HUES64 (cell line): ENCODE measurements around the gene DGKD.

Source experiments
- H3K27ac ChIP-seq: 2 replicates; pipeline ENCODE4 v1.7.0; 2013; ENCODE audit warnings: low read depth, low read length, inconsistent platforms
- H3K27me3 ChIP-seq: 2 replicates; pipeline ENCODE4 v1.6.1; 2013; ENCODE audit warnings: mild to moderate bottlenecking, low read length; ENCODE audit not compliant: insufficient read depth
- H3K36me3 ChIP-seq: 2 replicates; pipeline ENCODE4 v1.6.1; 2013; ENCODE audit warnings: mild to moderate bottlenecking, low read length; ENCODE audit not compliant: insufficient read depth
- H3K4me1 ChIP-seq: 2 replicates; pipeline ENCODE4 v1.6.1; 2013; ENCODE audit warnings: mild to moderate bottlenecking, low read length, moderate library complexity; ENCODE audit not compliant: insufficient read depth
- H3K4me3 ChIP-seq: 2 replicates; pipeline ENCODE4 v1.5.1; 2013; ENCODE audit warnings: mild to moderate bottlenecking, low read length, moderate library complexity
- H3K9ac ChIP-seq: 2 replicates; pipeline ENCODE4 v1.6.1; 2013; ENCODE audit warnings: mild to moderate bottlenecking, low read depth, low read length
- H3K9me3 ChIP-seq: 2 replicates; pipeline ENCODE4 v1.6.1; 2013; ENCODE audit warnings: low read depth, low read length; ENCODE audit not compliant: insufficient read depth
- WGBS: fragments of 150-250, 120-280 bp; methylation state at CpG from one replicate; pipeline ENCODE4 v1.1.7; 2013; ENCODE audit warnings: missing lambda C conversion rate; 5-methylcytosine and 5-hydroxymethylcytosine counted together

Gene DGKD

DNA sequence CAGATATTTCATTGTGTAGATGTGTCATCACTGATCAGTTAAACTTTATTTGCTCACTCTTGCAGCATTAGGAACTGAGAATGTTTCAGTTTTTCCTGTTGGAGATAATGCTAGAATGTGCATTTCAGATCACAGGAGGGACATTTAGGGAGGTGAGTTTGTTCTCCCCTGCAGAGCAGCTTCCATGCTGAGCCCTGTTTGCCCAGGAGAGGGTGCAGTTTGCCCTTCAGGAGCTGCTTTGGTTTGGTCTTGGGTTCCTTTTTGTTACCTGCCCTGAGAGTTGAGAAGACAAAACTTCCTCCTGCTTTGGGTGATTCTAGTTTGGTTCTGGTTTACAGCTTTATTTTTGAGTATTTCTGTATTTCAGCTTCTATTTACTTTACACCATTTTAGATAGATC, 49.9 kb downstream of the DGKD start:
- Histone ChIP-seq H3K27ac (no peak overlapping the region), H3K4me1 (peaks cover 8% of the 10 kb centered on the region; the same call in 1 of the 2 replicates), H3K36me3 (no peaks in the 10 kb centered on the region), H3K4me3 (no peak overlapping the region), H3K9me3 (no peaks in the 10 kb centered on the region), H3K9ac (no peak overlapping the region), H3K27me3 (no peaks in the 10 kb centered on the region)

DNA sequence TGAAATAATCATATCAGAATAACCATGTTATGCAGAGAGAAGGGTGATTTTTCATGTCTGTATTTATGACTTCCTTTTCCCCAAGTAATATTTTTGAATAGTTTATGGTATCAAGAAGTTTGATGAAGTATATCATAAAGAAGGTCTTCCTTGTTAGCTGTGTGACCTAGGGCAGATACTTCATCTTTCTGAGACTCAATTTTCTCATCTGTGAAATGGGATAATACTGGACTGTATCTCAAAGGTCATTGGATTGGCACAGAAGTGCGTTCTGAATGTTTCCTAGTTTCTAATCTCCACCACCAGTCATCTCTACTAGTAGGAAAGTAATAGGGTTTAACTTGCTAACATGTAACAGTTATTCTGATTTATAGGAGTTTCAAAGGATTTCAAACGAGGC, 52.6 kb downstream of the DGKD start:
- no peaks in the 10 kb centered on the region for H3K27me3 ChIP-seq
- H3K4me3 ChIP-seq = no peak overlapping the region
- peaks cover 13% of the 10 kb centered on the region; the same call in 1 of the 2 replicates for H3K9me3 ChIP-seq
- H3K4me1 ChIP-seq = no peaks in the 10 kb centered on the region
- no peak overlapping the region for H3K9ac ChIP-seq
- no peak overlapping the region for H3K27ac ChIP-seq
- no CpG with 5 or more reads among the region's 2 CpGs for WGBS
- H3K36me3 ChIP-seq = no peaks in the 10 kb centered on the region; the same call in 1 of the 2 replicates

GRCh38 chr2:233407771-233408181, 53.5 kb downstream of the DGKD start:
- WGBS = 98% methylated on average over 8 of the region's 8 CpGs
- no peak overlapping the region for H3K4me3 ChIP-seq

GRCh38 chr2:233408366-233409285, 54.3 kb downstream of the DGKD start:
- Histone ChIP-seq H3K27me3 (no peaks in the 10 kb centered on the region), H3K4me1 (no peaks in the 10 kb centered on the region), H3K27ac (no peak overlapping the region), H3K4me3 (no peak overlapping the region), H3K36me3 (no peaks in the 10 kb centered on the region; the same call in 1 of the 2 replicates), H3K9me3 (peaks cover 21% of the 10 kb centered on the region; the same call in 1 of the 2 replicates), H3K9ac (no peak overlapping the region)
- 82% methylated on average over 9 of the region's 9 CpGs for WGBS

More at GRCh38 chr2:233407771-233408181, 53.5 kb downstream of the DGKD start:
- Histone ChIP-seq H3K27ac (no peak overlapping the region), H3K9me3 (peaks cover 21% of the 10 kb centered on the region; the same call in 1 of the 2 replicates), H3K27me3 (no peaks in the 10 kb centered on the region), H3K36me3 (no peaks in the 10 kb centered on the region; the same call in 1 of the 2 replicates), H3K4me1 (no peaks in the 10 kb centered on the region), H3K9ac (no peak overlapping the region)

- H3K4me3 ChIP-seq = no peak overlapping the region
Observed at GRCh38 chr2:233409286-233409991, 55.1 kb downstream of the DGKD start.

GRCh38 chr2:233410196-233410760, 56.0 kb downstream of the DGKD start:
- H3K27ac ChIP-seq = no peak overlapping the region
- no peaks in the 10 kb centered on the region for H3K27me3 ChIP-seq
- H3K4me3 ChIP-seq = no peak overlapping the region
- no peak overlapping the region for H3K9ac ChIP-seq
- H3K36me3 ChIP-seq = no peaks in the 10 kb centered on the region; the same call in 1 of the 2 replicates
- H3K9me3 ChIP-seq = peaks cover 21% of the 10 kb centered on the region; the same call in 1 of the 2 replicates
- whole genome bisulfite sequencing = 93% methylated on average over 5 of the region's 5 CpGs
- H3K4me1 ChIP-seq = no peaks in the 10 kb centered on the region

More at GRCh38 chr2:233409286-233409991, 55.1 kb downstream of the DGKD start:
- Histone ChIP-seq H3K27me3 (no peaks in the 10 kb centered on the region), H3K9ac (no peak overlapping the region), H3K36me3 (no peaks in the 10 kb centered on the region; the same call in 1 of the 2 replicates), H3K27ac (no peak overlapping the region), H3K9me3 (peaks cover 21% of the 10 kb centered on the region; the same call in 1 of the 2 replicates), H3K4me1 (no peaks in the 10 kb centered on the region)
- 94% methylated on average over 3 of the region's 6 CpGs for WGBS

DNA sequence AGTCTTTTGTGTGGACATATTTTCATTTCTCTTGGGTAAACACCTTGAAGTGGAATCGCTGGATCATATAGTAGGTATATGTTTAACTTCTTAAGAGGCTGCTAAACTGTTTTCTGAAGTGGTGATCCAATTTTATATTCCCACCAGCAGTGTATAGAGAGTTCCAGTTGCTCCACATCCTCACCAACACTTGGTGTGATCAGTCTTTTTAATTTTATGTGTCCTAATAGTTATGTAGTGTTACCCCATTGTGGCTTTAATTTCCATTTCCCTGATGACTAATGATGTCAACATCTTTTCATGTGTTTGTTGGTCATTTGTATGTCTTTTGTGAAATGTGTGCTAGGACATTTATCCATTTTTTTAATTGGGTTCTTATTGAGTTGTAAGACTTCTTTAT, 56.9 kb downstream of the DGKD start:
- H3K9me3 ChIP-seq = peaks cover 21% of the 10 kb centered on the region; the same call in 1 of the 2 replicates
- no peak overlapping the region for H3K27ac ChIP-seq
- H3K4me3 ChIP-seq = no peak overlapping the region
- WGBS = 88% methylated on average over 1 of the region's 1 CpG
- no peaks in the 10 kb centered on the region for H3K27me3 ChIP-seq
- H3K4me1 ChIP-seq = no peaks in the 10 kb centered on the region
- no peaks in the 10 kb centered on the region; the same call in 1 of the 2 replicates for H3K36me3 ChIP-seq
- no peak overlapping the region for H3K9ac ChIP-seq

- H3K4me1 ChIP-seq = no peaks in the 10 kb centered on the region; the same call in 1 of the 2 replicates
- peaks cover 21% of the 10 kb centered on the region; the same call in 1 of the 2 replicates for H3K9me3 ChIP-seq
- no peaks in the 10 kb centered on the region for H3K27me3 ChIP-seq
- WGBS = 100% methylated on average over 3 of the region's 3 CpGs
- no peak overlapping the region for H3K9ac ChIP-seq
- H3K27ac ChIP-seq = no peak overlapping the region
- H3K4me3 ChIP-seq = no peak overlapping the region
- no peaks in the 10 kb centered on the region; the same call in 1 of the 2 replicates for H3K36me3 ChIP-seq
Observed at GRCh38 chr2:233412405-233412804, 58.1 kb downstream of the DGKD start.

- no peaks in the 10 kb centered on the region; the same call in 1 of the 2 replicates for H3K36me3 ChIP-seq
- H3K27ac ChIP-seq = no peak overlapping the region
- H3K9ac ChIP-seq = no peak overlapping the region
- H3K4me1 ChIP-seq = no peaks in the 10 kb centered on the region; the same call in 1 of the 2 replicates
- H3K4me3 ChIP-seq = no peak overlapping the region
- H3K27me3 ChIP-seq = no peaks in the 10 kb centered on the region
- WGBS = 97% methylated on average over 4 of the region's 4 CpGs
- peaks cover 21% of the 10 kb centered on the region; the same call in 1 of the 2 replicates for H3K9me3 ChIP-seq
Observed at GRCh38 chr2:233413046-233413445, 58.8 kb downstream of the DGKD start.

DNA sequence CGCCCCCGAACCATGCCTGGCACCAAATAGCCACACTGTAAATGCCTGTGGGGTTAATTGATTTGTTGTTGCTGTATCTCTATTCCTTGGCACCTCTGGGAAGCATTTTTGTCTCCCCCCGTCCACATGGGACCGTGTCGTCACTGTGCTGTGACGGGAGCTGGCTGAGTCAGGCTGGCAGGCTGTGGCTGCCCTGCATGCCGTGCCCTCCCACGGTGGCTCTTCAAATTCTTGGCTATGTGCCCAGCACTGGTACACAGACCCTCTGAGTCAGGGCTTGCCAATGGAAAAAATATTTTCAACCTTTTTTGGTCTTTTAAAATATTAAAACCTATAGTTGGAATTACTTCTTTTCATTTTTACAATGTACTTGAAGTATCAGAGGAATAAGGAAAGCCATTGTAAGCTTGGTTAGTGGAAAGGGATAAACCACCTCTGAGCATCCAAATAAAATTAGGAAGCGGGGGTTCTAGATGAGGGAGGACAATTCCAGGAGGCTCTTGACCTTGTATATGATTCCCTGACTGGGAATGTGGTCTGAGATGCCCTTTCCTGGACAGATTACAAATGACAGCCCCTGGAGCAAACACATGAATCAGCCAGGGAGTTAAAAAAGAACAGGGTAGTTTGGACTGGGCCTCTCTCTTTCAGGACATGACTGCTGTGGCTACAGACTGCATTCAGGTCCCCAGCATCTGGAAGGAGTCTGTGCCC, 59.4 kb downstream of the DGKD start:
- Histone ChIP-seq H3K27me3 (no peaks in the 10 kb centered on the region), H3K4me1 (no peaks in the 10 kb centered on the region; the same call in 1 of the 2 replicates), H3K4me3 (no peak overlapping the region), H3K9ac (no peak overlapping the region), H3K9me3 (peaks cover 21% of the 10 kb centered on the region; the same call in 1 of the 2 replicates), H3K36me3 (no peaks in the 10 kb centered on the region; the same call in 1 of the 2 replicates), H3K27ac (no peak overlapping the region)
- WGBS = 95% methylated on average over 9 of the region's 9 CpGs
